T-helper 17 cell (primary cell): Measurements from ENCODE around the gene CYP3A5. TPM values are rescaled to one million over a fixed set of nuclear protein-coding genes. Genes with fewer than 3 reads are reported as not detected.
"Not testable (repeated sequence)": the region's sequence is repeated elsewhere in the genome, so short reads cannot be mapped to it uniquely, and the experiment has no call there.

ENCODE experiments used
- ATAC-seq: fragments of 150-1000 bp; cut with Tn5 transposase; 2 replicates; pipeline ENCODE4 v1.10.0; 2021; ENCODE audit warnings: mild to moderate bottlenecking, moderate library complexity
- DNase-seq, 3 donors: peaks; one replicate each; pipeline versions ENCODE4 v3.0.0 to v3.0.0-alpha.2; 2020 to 2021
- H3K9me3 ChIP-seq: one replicate; pipeline ENCODE4 v1.7.0; 2013; ENCODE audit warnings: low read length, mild to moderate bottlenecking; ENCODE audit not compliant: control insufficient read depth, poor library complexity, severe bottlenecking
- H3K27ac Mint-ChIP-seq: one replicate; pipeline ENCODE4 v1.8.0; 2022; ENCODE audit warnings: mild to moderate bottlenecking, moderate library complexity, mixed read lengths
- H3K27me3 Mint-ChIP-seq: one replicate; pipeline ENCODE4 v1.8.0; 2022; ENCODE audit warnings: mixed read lengths
- H3K36me3 Mint-ChIP-seq: one replicate; pipeline ENCODE4 v1.8.0; 2022; ENCODE audit warnings: low read depth, mixed read lengths
- H3K4me1 Mint-ChIP-seq: one replicate; pipeline ENCODE4 v1.8.0; 2022; ENCODE audit warnings: mild to moderate bottlenecking, mixed read lengths
- H3K4me3 Mint-ChIP-seq: one replicate; pipeline ENCODE4 v1.8.0; 2022; ENCODE audit warnings: mild to moderate bottlenecking, moderate library complexity, mixed read lengths
- total RNA-seq, 4 donors: library from RNA in 2 of 4; stranded (reverse) in 2 of 4; gene quantifications; one replicate each; pipeline ENCODE4 v1.2.3 and lab custom pipeline; 2022 to 2026

Gene CYP3A5
- total RNA-seq, 2 donors from 2014 or later, result 0.20 TPM; not detected in 1

DNA sequence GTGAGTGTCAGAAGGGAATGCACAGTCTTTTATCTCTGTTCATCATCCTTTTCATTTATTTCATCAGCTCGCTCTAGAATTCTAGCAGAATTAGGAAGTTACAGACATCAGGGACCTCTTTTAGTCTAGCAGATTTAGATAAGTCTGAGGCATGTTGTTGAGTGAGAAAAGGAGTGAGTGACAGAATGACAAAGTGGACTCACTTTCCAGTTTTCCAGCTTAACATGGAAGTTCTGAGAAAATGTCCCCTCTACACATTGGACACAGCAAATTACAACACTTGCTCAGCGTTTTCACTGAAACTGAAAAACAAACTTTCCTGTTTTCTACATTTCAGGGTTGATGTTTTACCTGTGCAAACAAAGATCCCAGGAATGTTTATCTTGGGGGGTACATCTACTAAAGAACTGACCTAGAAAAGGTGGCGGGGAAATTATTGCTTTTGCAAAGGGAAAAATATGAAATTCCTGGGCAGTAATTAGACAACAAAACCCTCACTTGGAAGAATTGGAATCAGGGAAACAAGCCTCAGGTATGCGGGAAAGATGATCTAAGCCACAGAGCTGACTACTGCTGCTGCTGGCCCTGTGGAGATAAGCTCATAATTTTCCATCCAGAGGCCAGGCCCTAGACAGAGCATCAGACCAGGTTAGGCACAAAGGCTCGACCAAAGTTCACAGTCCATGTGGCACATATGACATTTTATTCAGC is 14.6 kb upstream of the CYP3A5 start:
- Mint-ChIP-seq H3K4me3 (no peak overlapping the region), H3K27me3 (no peaks in the 10 kb centered on the region)

DNA sequence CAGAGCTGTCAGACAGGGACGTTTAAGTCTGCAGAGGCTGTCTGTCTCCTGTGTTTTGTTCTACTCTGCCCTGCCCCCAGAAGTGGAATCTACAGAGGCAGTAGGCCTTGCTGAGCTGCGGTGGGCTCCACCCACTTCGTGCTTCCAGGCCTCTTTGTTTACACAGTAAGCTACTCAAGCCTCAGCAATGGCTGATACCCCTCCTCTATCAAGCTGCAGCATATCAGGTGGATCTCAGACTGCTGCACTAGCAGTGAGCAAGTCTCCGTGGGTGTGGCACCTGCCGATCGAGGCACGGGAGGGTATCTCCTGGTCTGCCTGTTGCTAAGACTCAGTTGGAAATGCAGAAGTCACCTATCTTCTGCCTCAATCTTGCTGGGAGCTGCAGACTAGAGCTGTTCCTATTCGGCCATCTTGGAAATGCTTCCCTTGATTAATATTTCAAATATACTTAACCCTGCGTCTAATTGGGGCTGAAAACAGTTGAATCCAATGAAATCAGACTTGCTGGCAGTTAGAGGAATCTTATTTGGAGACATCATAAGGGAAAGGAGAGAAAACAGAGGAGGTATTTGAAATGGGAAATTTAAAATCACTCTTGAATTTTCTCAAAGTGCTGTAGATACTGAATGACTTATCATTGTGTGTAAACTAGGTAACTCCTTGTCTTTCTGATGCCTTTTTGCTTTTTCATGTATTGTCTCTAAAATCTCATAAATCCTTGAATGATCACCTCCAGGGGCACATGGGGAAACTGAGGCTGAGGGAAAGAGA is 13.8 kb upstream of the CYP3A5 start:
- H3K27me3 Mint-ChIP-seq, result no peaks in the 10 kb centered on the region
- H3K27ac Mint-ChIP-seq, result no peak overlapping the region
- no peaks in the 10 kb centered on the region for H3K9me3 ChIP-seq
- DNase-seq (no peak), ATAC-seq (no peak)
- H3K4me3 Mint-ChIP-seq, result no peak overlapping the region
- no peaks in the 10 kb centered on the region for H3K4me1 Mint-ChIP-seq
- no peaks in the 10 kb centered on the region for H3K36me3 Mint-ChIP-seq

More for the DNA sequence above, 14.6 kb upstream of the CYP3A5 start:
- DNase-seq, result no peak
- no peaks in the 10 kb centered on the region for H3K36me3 Mint-ChIP-seq
- H3K4me1 Mint-ChIP-seq, result no peaks in the 10 kb centered on the region
- no peaks in the 10 kb centered on the region for H3K9me3 ChIP-seq
- no peak for ATAC-seq
- no peak overlapping the region for H3K27ac Mint-ChIP-seq

DNA sequence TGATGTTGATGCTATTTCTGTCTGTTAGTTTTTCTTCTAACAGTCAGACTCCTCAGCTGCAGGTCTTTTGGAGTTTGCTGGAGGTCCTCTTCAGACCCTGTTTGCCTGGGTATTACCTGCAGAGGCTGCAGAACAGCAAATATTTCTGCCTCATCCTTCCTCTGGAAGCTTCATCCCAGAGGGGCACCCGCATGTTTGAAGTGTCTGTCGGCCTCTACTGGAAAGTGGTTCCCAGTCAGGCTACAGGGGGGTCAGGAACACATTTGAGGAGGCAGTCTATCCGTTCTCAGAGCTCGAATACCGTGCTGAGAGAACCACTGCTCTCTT is 13.3 kb upstream of the CYP3A5 start:
- H3K9me3 ChIP-seq, result no peaks in the 10 kb centered on the region
- Mint-ChIP-seq H3K4me1 (no peaks in the 10 kb centered on the region), H3K27me3 (no peaks in the 10 kb centered on the region), H3K4me3 (no peak overlapping the region), H3K27ac (no peak overlapping the region), H3K36me3 (no peaks in the 10 kb centered on the region)
- DNase-seq (no peak), ATAC-seq (no peak)

DNA sequence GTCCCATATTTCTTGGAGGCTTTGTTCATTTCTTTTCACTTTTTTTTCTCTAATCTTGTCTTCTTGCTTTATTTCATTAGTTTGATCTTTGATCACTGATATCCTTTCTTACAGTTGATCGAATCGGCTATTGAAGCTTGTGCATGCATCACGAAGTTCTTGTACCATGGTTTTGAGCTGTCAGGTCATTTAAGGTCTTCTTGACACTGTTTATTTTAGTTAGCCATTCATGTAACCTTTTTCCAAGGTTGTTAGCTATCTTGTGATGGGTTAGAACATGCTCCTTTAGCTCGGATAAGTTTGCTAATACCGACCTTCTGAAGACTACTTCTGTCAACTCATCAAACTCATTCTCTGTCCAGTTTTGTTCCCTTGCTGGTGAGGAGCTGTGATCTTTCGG is 12.8 kb upstream of the CYP3A5 start:
- not testable (repeated sequence) for H3K4me1 Mint-ChIP-seq, ATAC-seq, H3K4me3 Mint-ChIP-seq, H3K9me3 ChIP-seq, H3K27me3 Mint-ChIP-seq, DNase-seq, H3K27ac Mint-ChIP-seq, H3K36me3 Mint-ChIP-seq

DNA sequence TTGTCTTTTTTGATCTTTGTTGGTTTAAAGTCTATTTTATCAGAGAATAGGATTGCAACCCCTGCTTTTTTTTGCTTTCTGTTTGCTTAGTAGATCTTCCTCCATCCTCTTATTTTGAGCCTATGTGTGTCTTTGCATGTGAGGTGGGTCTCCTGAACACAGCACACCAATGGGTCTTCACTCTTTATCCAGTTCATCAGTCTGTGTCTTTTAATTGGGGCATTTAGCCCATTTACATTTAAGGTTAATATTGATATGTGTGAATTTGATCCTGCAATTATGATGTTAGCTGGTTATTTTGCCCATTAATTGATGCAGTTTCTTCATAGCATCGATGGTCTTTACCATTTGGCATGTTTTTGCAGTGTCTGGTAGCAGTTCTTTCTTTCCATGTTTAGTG is 11.9 kb upstream of the CYP3A5 start:
- H3K4me1 Mint-ChIP-seq, DNase-seq, H3K9me3 ChIP-seq, ATAC-seq, H3K36me3 Mint-ChIP-seq, H3K27me3 Mint-ChIP-seq, H3K27ac Mint-ChIP-seq, H3K4me3 Mint-ChIP-seq: not testable (repeated sequence)

DNA sequence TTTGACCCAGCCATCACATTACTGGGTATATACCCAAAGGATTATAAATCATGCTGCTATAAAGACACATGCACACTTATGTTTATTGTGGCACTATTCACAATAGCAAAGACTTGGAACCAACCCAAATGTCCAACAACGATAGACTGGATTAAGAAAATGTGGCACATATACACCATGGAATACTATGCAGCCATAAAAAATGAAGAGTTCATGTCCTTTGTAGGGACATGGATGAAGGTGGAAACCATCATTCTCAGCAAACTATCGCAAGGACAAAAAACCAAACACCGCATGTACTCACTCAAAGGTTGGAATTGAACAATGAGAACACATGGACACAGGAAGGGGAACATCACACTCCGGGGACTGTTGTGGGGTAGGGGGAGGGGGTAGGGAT is 11.1 kb upstream of the CYP3A5 start:
- H3K27me3 Mint-ChIP-seq, ATAC-seq, H3K4me3 Mint-ChIP-seq, H3K36me3 Mint-ChIP-seq, DNase-seq, H3K9me3 ChIP-seq, H3K27ac Mint-ChIP-seq, H3K4me1 Mint-ChIP-seq: not testable (repeated sequence)

DNA sequence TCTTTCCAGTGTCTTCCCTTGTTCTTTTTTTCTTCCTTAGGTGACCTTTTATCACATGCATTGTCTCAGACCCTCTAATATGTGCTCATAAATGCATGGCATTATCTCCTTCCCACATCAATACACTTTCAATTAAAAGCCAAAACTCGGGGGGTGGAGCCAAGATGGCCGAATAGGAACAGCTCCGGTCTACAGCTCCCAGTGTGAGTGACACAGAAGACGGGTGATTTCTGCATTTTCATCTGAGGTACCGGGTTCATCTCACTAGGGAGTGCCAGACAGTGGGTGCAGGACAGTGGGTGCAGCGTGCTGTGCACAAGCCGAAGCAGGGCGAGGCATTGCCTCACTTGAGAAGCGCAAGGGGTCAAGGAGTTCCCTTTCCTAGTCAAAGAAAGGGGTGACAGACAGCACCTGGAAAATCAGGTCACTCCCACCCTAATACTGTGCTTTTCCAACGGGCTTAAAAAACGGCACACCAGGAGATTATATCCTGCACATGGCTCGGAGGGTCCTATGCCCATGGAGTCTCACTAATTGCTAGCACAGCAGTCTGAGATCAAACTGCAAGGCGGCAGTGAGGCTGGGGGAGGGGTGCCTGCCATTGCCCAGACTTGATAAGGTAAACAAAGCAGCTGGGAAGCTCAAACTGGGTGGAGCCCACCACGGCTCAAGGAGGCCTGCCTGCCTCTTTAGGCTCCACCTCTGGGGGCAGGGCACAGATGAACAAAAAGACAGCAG is 6.2 kb upstream of the CYP3A5 start:
- not testable (repeated sequence) for DNase-seq, ATAC-seq, H3K4me3 Mint-ChIP-seq, H3K27me3 Mint-ChIP-seq, H3K36me3 Mint-ChIP-seq, H3K27ac Mint-ChIP-seq, H3K9me3 ChIP-seq, H3K4me1 Mint-ChIP-seq

DNA sequence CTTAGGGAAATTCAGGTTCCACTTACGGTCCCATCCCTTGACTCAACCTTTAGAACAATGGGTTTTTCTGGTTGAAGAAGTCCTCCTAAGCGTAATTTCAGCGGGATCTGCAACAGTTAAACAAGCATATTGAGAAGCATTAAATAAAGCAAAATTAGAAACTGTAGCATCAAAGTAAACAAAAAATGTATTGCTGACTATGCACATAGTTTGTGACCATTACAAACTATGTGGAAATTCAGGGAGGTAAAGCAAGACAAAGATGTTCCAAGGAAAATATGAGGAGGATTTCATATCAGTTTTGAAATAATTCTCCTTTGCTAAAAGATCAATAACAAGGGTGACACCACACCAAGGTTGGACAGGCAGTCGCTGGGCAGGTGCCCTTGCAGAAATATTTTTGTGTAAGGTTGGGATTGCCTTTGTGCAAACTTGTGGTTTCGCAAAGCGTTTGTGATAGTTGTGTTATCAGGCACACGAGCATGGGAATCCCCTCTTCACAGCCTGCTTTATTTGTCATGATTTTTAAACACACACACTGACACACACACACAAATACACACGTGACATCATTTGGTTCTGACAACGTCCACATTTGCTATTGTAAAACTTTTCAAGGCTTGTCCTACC is 5.4 kb upstream of the CYP3A5 start:
- no peaks in the 10 kb centered on the region for H3K27me3 Mint-ChIP-seq
- DNase-seq (no peak), ATAC-seq (no peak)
- H3K27ac Mint-ChIP-seq, result no peak overlapping the region
- H3K36me3 Mint-ChIP-seq, result peaks cover 3% of the 10 kb centered on the region
- H3K9me3 ChIP-seq, result peaks cover 3% of the 10 kb centered on the region
- H3K4me1 Mint-ChIP-seq, result no peaks in the 10 kb centered on the region
- no peak overlapping the region for H3K4me3 Mint-ChIP-seq

DNA sequence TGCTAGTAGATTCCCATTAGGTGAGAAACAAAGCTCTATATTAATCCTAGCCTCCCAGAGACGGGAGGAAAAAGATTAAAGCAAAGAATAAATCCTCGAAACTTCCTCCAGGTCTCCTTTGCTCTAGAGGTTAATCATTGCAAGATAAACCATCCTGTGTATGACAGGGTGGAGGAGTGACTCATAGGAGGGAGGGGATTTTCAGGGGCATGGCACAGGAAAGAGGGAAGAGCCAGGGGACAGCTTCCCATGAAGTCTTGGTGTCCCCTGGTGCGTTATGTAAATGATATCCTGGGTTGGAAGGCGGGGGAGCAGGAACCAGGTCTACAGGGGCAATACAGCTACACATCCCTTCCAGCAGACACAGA is 780 bp downstream of the CYP3A5 start:
- Mint-ChIP-seq H3K27me3 (no peaks in the 10 kb centered on the region), H3K4me1 (peaks cover 11% of the 10 kb centered on the region), H3K36me3 (peaks cover 3% of the 10 kb centered on the region), H3K4me3 (no peak overlapping the region), H3K27ac (no peak overlapping the region)
- ATAC-seq (no peak), DNase-seq (no peak)
- H3K9me3 ChIP-seq, result no peaks in the 10 kb centered on the region

DNA sequence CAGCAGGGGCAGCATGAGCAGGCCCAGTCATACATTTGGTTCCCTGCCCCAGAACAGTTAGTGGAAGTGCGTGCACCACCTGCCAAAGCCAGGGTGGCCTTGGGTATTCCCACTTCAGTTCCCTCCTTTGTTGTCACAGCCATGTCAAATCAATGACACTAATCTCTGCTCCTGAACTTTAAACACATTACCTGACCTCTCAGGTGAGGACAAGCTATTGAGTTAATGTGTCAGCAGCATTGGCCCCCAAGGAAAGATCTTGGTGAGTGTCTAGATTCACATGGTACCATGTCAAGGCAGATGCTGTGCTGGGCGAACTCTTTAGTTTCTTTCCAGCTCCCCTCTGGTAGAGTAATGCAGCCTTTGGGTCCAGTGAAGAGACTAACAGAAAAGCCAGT is 2.1 kb downstream of the CYP3A5 start:
- DNase-seq (no peak), ATAC-seq (no peak)
- H3K4me1 Mint-ChIP-seq, result peaks cover 13% of the 10 kb centered on the region
- H3K27ac Mint-ChIP-seq, result no peak overlapping the region
- no peaks in the 10 kb centered on the region for H3K9me3 ChIP-seq
- no peaks in the 10 kb centered on the region for H3K36me3 Mint-ChIP-seq
- no peaks in the 10 kb centered on the region for H3K27me3 Mint-ChIP-seq
- no peak overlapping the region for H3K4me3 Mint-ChIP-seq

DNA sequence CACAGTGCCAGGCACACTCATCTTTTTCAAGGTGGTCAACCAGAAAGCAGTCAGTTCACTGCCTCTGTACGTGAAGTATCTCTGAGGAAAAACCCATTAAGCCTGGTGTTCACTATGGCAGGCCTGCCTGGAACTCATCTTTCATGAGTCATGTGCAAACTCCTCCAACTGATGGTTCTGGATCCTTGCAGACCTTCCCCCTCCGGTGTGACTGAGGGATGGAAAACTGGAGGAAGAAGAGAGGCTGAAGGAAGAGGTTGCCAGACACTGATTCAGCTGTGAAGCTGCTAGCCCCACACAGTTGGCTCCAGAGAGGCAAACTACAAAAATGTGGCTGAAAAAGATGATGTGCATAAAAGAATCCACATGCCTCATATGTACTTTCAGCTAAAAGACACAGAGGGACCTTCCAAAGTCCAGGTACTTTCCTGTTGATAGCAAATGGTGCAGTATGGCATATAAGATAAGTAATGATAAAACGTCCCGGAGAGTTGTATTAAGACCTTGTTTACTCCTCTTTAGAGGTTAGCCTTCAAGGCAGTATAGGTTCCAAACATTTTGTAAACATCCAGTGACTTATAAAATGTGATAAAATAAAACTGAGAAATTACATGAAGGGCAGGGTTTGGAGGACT is 2.7 kb downstream of the CYP3A5 start:
- DNase-seq, result no peak
- no peak overlapping the region for H3K27ac Mint-ChIP-seq

DNA sequence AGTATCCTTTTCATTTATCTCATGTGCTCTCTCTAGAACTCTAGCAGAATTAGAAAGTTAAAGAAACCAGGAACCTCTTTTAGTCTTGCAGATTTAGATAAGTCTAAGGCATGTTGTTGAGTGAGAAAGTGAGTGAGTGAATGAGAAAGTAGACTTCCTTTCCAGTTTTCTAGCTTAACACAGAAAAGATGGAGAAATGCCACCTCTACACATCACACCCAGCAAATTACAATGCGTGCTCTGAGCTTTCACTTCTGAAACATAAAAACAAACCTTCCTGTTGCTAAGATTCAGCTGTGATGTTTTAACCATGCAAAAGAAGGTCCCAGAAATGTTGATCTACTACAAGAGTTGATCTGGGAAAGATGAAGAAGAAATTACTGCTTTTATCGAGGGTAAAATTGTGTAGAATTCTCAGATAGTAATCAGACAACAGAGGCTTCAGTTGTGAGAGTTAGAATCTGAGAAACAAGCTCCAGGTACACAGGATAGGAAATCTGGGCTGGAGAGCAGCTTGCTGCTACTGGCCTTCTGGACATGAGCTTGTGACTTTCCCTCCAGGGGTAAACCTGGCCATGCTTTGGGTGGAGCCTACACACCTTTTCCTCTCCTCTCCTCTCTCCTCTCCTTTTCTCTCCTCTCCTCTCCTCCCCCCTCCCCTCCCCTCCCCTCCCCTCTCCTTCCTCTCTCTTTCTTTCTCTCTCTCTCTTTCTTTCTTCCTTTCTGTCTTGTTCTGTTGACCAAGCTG is 4.6 kb downstream of the CYP3A5 start:
- Mint-ChIP-seq H3K36me3 (no peaks in the 10 kb centered on the region), H3K27ac (peak overlapping the region; percentile 27), H3K27me3 (no peaks in the 10 kb centered on the region), H3K4me1 (peaks cover 13% of the 10 kb centered on the region), H3K4me3 (no peak overlapping the region)
- no peaks in the 10 kb centered on the region for H3K9me3 ChIP-seq
- ATAC-seq (no peak), DNase-seq (no peak)

More for the DNA sequence above, 2.7 kb downstream of the CYP3A5 start:
- H3K36me3 Mint-ChIP-seq, result no peaks in the 10 kb centered on the region
- no peak for ATAC-seq
- H3K4me3 Mint-ChIP-seq, result no peak overlapping the region
- no peaks in the 10 kb centered on the region for H3K9me3 ChIP-seq
- no peaks in the 10 kb centered on the region for H3K27me3 Mint-ChIP-seq
- H3K4me1 Mint-ChIP-seq, result peaks cover 13% of the 10 kb centered on the region
